ENCODE measurements around the gene CARD16.

The CARD16 gene

DNA sequence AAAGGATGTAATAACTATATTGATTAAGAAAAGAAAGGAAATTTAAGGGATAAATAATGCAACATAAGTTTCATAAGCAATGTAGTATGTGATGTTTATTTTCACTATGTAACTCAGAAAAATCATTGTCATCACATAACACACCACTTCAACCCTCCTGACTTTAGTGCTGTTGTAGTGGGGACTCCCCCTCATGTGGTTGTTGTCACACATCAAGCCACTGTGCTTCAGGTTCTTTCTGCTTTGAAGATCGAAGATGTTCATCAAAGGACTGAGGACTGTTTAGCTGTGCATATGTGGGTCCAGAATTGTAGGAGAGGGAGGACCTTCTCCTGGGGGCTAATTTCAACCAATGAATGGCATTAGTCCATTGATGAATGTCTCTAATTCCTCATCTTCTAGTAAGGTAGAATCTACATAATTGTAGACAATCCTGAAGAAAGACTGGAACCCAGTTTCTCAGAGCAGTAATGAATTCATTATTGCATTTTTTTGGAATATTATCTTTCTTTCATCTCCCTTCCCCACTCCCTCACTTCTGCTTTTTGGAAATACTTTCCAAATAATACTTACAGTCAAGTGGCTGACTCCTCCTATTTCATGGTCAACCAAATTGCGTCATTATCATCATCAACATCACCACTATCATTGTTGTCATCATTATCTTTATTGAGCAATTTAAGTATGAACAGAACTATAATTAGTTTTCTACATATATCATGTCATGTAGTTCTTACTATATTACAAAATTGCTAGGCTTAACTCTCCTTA lies 9.8 kb upstream of the CARD16 start:
- no peak overlapping the region for H3K27ac ChIP-seq
- CTCF ChIA-PET, result no interaction called here
- DNase-seq (ENCODE audit: low spot score), result no peak
- TF ChIP-seq, protein P1, sequence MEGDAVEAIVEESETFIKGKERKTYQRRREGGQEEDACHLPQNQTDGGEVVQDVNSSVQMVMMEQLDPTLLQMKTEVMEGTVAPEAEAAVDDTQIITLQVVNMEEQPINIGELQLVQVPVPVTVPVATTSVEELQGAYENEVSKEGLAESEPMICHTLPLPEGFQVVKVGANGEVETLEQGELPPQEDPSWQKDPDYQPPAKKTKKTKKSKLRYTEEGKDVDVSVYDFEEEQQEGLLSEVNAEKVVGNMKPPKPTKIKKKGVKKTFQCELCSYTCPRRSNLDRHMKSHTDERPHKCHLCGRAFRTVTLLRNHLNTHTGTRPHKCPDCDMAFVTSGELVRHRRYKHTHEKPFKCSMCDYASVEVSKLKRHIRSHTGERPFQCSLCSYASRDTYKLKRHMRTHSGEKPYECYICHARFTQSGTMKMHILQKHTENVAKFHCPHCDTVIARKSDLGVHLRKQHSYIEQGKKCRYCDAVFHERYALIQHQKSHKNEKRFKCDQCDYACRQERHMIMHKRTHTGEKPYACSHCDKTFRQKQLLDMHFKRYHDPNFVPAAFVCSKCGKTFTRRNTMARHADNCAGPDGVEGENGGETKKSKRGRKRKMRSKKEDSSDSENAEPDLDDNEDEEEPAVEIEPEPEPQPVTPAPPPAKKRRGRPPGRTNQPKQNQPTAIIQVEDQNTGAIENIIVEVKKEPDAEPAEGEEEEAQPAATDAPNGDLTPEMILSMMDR (conservative IDR thresholded peaks at IDR 0.05; ENCODE audit: low read depth), result no peak
- POLR2A ChIA-PET (ENCODE audit: low non-redundant PET), result no interaction called here

DNA sequence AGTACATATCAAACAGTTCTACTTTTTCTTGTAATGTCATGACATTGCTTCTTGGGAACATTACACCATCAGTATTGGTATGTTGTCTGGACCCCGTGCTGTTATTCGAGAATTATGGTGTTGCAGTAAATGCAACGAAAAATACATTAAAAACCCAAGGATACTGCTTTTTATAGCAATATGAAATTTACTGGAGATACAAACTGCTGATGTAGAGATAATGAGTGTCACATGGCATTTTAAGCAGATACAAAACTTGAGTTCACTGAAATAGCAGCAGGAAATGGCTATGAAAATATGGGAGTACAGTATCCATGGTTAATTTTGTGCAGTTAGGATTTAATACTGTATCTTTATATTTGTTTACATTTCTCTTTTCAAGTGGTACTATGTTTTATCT lies 7.4 kb upstream of the CARD16 start:
- TF ChIP-seq, protein P1 (conservative IDR thresholded peaks at IDR 0.05; ENCODE audit: low read depth), result no peak
- ChIA-PET POLR2A (ENCODE audit: low non-redundant PET) (no interaction called here), CTCF (no interaction called here)
- no peak overlapping the region for H3K27ac ChIP-seq
- no peak for DNase-seq (ENCODE audit: low spot score)

DNA sequence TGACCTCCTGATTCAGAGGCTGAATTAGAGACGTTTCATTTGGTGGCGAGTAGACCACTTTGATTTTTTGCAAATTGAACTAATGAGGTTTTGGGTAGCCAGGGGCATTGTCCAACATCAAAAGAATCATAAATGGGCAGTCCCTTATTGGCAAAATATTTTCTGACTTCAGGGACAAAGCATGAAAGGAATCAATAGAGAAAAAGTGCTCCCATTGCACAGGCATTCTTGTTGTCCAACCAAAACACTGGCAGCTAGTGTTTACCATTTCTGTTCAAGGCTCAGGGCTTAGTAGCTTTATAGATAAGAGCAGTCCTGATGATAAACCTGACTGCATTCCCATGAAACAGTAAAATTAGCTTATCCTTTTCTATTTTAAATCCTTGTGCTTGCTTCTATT lies 6.4 kb upstream of the CARD16 start:
- no peak for DNase-seq (ENCODE audit: low spot score)
- ChIA-PET POLR2A (ENCODE audit: low non-redundant PET) (no interaction called here), CTCF (no interaction called here)
- TF ChIP-seq, protein P1 (conservative IDR thresholded peaks at IDR 0.05; ENCODE audit: low read depth), result no peak
- no peak overlapping the region for H3K27ac ChIP-seq

DNA sequence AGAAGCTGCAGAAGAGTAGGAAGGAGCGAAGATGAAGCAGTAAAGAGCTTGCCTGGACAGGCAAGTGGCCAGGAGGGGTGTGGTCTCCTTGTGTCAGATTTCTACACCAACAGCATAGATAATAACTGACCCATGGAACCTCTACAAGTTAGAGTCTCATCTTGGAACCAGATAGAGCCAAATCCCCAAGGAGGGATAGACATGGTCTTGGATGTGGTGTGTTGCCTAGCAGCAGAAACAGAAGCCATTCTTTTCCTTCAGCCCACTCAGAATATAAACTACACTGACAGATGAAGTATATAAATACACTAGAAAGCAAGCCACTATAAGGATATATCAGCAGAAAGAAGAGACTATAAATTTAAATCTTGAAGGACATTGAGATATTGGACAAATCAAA lies 4.3 kb upstream of the CARD16 start:
- TF ChIP-seq, protein P1 (conservative IDR thresholded peaks at IDR 0.05; ENCODE audit: low read depth), result no peak
- no peak for DNase-seq (ENCODE audit: low spot score)
- POLR2A ChIA-PET (ENCODE audit: low non-redundant PET), result no interaction called here
- CTCF ChIA-PET, result no interaction called here
- H3K27ac ChIP-seq, result no peak overlapping the region

DNA sequence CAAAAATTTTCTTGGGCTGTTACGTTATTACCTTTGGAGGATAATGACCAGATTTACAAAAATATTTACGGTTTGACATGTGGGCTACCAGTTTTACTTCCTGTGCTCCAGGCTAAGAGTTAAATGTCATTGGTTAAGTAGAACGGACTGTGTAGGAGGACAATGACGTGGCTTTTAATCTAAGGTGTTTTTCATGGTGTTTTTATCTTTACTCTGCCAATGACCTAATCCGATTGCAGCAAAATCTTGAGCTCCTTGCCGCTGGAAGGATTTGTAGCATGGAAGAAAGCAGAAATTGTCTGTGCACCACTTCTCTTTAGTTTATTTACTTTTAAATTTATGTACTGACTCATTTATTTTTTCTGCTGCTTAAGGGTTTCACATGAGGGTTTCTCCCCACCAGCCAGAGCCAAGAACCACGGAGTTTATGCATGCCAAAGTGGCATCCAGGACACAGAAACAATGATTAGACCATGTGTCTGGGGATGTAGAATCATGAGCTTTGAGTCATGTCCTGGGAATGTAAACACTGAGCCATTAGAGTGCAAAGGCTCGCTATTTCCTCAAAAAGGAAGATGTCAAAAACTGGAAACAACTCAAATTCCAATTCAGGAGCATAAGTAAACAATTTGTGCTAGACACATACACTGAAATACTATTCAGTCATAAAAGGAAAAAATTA lies 1.9 kb upstream of the CARD16 start:
- peak; percentile 82 for DNase-seq (ENCODE audit: low spot score)
- ChIA-PET CTCF (interaction anchor here (0.7 kb wide), 1 partner anchor 1592 kb away, joined by 3 read pairs; no protein-coding TSS in a partner anchor), POLR2A (ENCODE audit: low non-redundant PET) (no interaction called here)
- TF ChIP-seq, protein P1 (conservative IDR thresholded peaks at IDR 0.05; ENCODE audit: low read depth), result no peak
- no peak overlapping the region for H3K27ac ChIP-seq

DNA sequence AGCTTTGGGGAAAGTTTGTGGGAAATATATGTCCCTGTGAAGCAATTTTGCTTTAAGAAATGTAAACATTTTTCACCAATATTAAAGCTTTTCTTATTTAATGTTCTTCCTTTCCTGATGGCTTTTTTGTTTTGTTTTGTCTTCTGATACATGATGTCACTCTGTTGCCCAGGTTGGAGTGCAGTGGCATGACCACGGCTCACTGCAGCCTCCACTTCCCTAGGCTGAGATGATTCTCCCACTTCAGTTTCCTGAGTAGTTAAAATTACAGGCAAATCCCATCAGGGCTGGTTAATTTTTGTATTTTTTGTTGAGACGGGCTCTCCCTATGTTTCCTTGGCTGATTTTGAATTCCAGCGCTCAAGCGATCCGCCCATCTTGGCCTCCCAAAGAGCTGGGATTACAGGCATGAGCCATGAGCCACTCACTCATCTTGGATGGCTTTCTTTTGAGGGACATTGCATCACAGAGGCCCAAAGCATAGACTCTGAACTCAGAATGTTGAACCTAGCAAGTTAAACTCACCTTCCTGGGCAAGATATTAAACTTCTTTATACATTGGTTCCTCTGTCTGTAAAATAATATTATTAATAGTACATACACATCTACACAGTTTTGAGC lies 651 bp upstream of the CARD16 start:
- CTCF ChIA-PET, result no interaction called here
- no peak overlapping the region for H3K27ac ChIP-seq

More for the DNA sequence above, 651 bp upstream of the CARD16 start:
- no peak for DNase-seq (ENCODE audit: low spot score)
- TF ChIP-seq, protein P1 (conservative IDR thresholded peaks at IDR 0.05; ENCODE audit: low read depth), result no peak
- POLR2A ChIA-PET (ENCODE audit: low non-redundant PET), result no interaction called here

Measured in RWPE1 (cell line).